ENCODE data around the gene PLEK.

GRCh38 chr2:68391099-68391498, 26.0 kb downstream of the PLEK start:
- no peak for TF ChIP-seq CTCF (conservative IDR thresholded peaks at IDR 0.05)
- no peak for TF ChIP-seq EZH2 (IDR thresholded peaks at IDR 0.05; ENCODE audit: low read depth)
